ENCODE measurements around the gene PRIM1. TPM values are rescaled to one million over a fixed set of nuclear protein-coding genes. Genes with fewer than 3 reads are reported as not detected.

The PRIM1 gene
- total RNA-seq = 10 to 100 TPM; 12.7 to 27.6 TPM

DNA sequence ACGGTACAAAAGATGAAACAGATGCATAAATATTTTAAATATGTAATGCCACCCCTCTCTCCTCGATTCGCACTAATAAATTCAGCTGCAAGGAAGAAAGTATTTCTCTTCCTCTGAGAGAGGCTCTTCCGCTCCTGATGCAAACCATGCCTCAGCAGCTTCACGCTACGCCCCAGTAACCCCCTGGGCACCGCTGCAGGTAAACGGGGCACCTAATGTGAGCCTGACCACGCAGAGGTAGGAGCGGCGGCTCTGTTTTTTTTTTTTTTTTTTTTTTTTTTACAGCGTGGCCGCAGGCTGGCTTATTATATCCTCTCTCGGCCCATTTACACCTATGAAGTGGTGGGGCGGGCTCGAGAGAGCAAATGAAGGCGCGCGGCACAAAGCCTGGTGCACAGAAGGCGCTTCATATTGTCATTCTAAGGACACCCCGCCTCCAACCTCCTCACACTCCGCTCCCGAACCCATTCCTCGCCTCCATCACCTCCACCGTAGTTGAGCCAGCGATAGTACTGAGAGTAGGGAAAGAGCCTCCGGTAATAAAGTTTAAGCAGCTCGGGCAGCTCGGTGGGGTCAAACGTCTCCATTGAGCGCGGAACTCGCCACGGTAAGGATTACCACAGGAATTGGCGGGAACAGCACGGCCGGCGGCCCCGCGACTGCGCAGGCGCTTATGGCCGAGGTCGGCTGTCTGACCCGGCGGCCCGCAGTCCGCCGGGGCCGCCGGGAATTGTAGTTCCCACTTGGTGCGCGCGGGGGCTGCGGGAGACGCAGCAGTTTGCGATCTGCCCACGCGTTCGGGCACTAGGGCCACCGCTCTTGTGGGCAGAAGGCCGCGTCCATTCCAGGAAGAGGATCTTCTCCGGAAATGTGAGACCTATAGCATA lies at the start of gene PRIM1:
Gene PRIM1, minus strand, starts transcription at position 612 of the 887 bp plus-strand sequence. Its CDS starts 25 bp downstream, at position 587.

DNA sequence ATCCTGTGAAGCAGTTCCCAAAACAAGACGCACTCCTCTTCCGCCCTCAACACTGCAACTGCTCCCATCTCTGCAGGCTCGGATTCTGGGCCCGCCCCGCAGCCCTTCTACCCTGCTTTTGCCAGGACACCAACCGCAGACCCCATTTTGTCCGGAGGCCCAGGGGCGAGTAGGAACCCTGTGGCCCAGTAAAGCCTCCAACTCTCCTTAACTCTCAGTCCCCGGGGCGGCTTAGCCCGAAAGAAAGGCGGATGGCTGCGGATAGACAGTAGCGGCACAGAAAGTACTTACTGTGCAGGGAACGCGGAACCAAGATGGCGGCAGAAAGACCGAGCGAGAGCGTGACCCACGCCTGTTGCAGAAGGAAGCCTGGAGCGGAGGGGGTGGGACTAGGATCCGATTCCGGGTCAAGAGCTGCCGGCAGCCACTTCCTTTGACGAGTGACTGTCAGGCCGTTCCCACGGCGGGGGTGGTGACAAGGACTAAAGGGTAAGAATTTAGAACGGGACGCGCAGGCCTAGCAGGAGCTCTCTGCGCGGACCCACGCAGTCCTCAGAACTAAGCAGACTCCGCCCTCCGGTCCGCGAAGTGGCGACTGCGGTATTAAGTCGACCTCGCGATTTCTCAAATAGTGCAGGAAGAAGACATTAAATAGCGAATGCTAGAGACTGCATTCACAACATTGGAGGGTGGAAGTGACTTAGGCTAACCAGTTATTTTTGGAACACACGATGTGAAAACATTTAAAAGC lies 27.0 kb downstream of the PRIM1 start, which contains the start of gene NACA:
Gene NACA, minus strand, starts transcription at position 328 of the 751 bp plus-strand sequence. CDS start 778 bp downstream, outside the sequence.

DNA sequence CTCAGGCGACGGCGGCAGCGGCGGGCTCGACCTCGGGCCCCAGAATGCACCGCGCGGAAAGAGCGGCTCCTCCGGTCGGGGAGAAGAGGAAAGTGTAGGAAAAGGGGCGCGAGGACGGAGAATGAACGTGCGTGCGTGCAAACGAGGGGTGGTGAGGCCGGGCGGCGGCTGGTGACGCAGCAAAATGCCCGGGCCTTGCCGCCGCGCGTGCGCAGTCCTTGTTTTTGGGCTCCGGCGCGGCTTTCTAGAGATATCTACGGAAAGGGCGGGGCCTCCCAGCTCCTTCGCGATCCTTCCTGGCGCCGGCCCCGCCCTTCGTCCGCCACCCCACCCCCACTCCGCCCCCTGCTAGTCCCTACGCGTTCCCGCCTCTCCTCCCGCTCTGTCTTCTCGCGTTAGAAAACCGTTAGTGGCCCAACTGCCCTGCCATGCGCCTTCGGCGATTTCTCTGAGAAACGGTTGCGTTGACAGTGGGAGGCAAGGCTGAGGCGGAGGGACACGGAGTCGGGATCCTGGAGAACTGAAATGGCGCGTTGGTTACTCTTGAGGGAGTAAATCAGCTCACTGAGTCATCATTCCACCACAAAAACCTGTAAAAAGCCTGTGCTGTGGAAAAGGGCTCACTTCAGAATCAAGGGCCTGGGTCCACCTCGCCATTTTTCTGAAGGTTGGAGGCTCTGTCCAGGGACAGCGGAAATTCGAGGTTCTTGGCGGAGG lies 63.8 kb downstream of the PRIM1 start, which contains the start of gene PTGES3:
Gene PTGES3, minus strand, starts transcription at position 156 of the 717 bp plus-strand sequence. CDS start 285 bp downstream, outside the sequence.

Other genes with a start within 250 kb of the PRIM1 start
- 1 to 10 TPM; 8.3 to 9.0 TPM for gene RBMS2, start 230.5 kb downstream of the PRIM1 start, total RNA-seq
- gene BAZ2A, start 122.0 kb downstream of the PRIM1 start, total RNA-seq = 10 to 100 TPM; 52.0 to 56.3 TPM
- gene ATP5F1B, start 106.3 kb downstream of the PRIM1 start, total RNA-seq = 100 to 1,000 TPM; 532 to 644 TPM
- 100 to 1,000 TPM in 1 of 2 donors, 10 to 100 TPM in 1; 42.3 to 108 TPM for gene PTGES3, start 64.0 kb downstream of the PRIM1 start, total RNA-seq
- gene NACA, start 27.0 kb downstream of the PRIM1 start, total RNA-seq = 100 to 1,000 TPM; 509 to 602 TPM
- under 1 TPM; 0.67 to 0.69 TPM for gene HSD17B6, start 11.0 kb upstream of the PRIM1 start, total RNA-seq
- gene SDR9C7, start 182.1 kb upstream of the PRIM1 start, total RNA-seq = not detected
- under 1 TPM; under 0.01 TPM for gene RDH16, start 205.3 kb upstream of the PRIM1 start, total RNA-seq